Skeletal muscle satellite cell (primary cell): ENCODE measurements around the gene NLRC4.
"Not testable (repeated sequence)": the region's sequence is repeated elsewhere in the genome, so short reads cannot be mapped to it uniquely, and the experiment has no call there.

ENCODE experiments used
- H3K27me3 ChIP-seq: 2 replicates; pipeline ENCODE4 v1.7.0; 2013; ENCODE audit warnings: low read length; ENCODE audit not compliant: control insufficient read depth, insufficient read depth
- H3K36me3 ChIP-seq: 2 replicates; pipeline ENCODE4 v1.7.0; 2013; ENCODE audit warnings: mild to moderate bottlenecking, control low read depth, low read length; ENCODE audit not compliant: insufficient read depth
- H3K4me1 ChIP-seq: 2 replicates; pipeline ENCODE4 v1.7.0; 2013; ENCODE audit warnings: low read length; ENCODE audit not compliant: control insufficient read depth, insufficient read depth
- H3K4me2 ChIP-seq: 2 replicates; pipeline ENCODE4 v1.7.0; 2013; ENCODE audit warnings: mild to moderate bottlenecking, low read length
- H3K4me3 ChIP-seq: 2 replicates; pipeline ENCODE4 v1.7.0; 2013; ENCODE audit warnings: low read length
- H3K9ac ChIP-seq: 2 replicates; pipeline ENCODE4 v1.7.0; 2013; ENCODE audit warnings: mild to moderate bottlenecking, low read depth, low read length, moderate library complexity
- H3K9me3 ChIP-seq: replicated peaks from 2 replicates; pipeline ENCODE4 v1.7.0; 2013; ENCODE audit warnings: mild to moderate bottlenecking, control low read depth, low read length

The NLRC4 gene

GRCh38 chr2:32275790-32276189, 11.1 kb upstream of the NLRC4 start:
- not testable (repeated sequence) for H3K27me3 ChIP-seq, H3K4me3 ChIP-seq, H3K4me1 ChIP-seq

DNA sequence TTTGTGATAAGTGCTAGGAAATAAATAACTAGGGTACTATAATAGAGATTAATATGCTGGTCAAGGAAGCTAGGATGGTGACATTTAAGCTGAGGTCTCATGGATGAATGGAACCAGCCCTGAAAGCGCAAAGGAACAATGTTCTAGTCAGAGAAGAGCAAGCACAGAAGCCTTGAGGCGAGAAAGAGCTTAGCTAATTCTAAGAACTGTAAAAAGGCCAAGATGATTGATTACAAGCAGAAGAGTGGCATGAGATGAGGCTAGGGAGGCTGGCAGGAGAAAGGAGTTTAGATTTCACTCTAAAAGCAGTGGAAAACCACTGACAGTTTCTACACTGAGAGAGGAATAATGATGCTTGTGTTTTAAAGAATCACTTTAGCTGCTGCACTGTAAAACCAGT, 9.6 kb upstream of the NLRC4 start:
- Histone ChIP-seq H3K9me3 (no peaks in the 10 kb centered on the region), H3K4me2 (no peak overlapping the region), H3K4me1 (peaks cover 4% of the 10 kb centered on the region), H3K36me3 (peaks cover 5% of the 10 kb centered on the region), H3K27me3 (peaks cover 3% of the 10 kb centered on the region), H3K9ac (no peak overlapping the region), H3K4me3 (no peak overlapping the region)

More at GRCh38 chr2:32275790-32276189, 11.1 kb upstream of the NLRC4 start:
- not testable (repeated sequence) for H3K9ac ChIP-seq, H3K9me3 ChIP-seq, H3K4me2 ChIP-seq, H3K36me3 ChIP-seq

- Histone ChIP-seq H3K4me3 (no peak overlapping the region), H3K9me3 (no peaks in the 10 kb centered on the region), H3K27me3 (peaks cover 3% of the 10 kb centered on the region), H3K4me2 (no peak overlapping the region), H3K36me3 (no peaks in the 10 kb centered on the region), H3K4me1 (peaks cover 1% of the 10 kb centered on the region), H3K9ac (no peak overlapping the region)
These were observed 7.6 kb upstream of the NLRC4 start for GRCh38 chr2:32272279-32272678.

- Histone ChIP-seq H3K4me3 (no peak overlapping the region), H3K4me1 (no peaks in the 10 kb centered on the region), H3K36me3 (no peaks in the 10 kb centered on the region), H3K4me2 (no peak overlapping the region), H3K27me3 (peaks cover 3% of the 10 kb centered on the region), H3K9me3 (no peaks in the 10 kb centered on the region), H3K9ac (no peak overlapping the region)
These were observed 6.4 kb upstream of the NLRC4 start for GRCh38 chr2:32271063-32271462.

GRCh38 chr2:32262105-32262504, 2.6 kb downstream of the NLRC4 start:
- Histone ChIP-seq H3K27me3 (peaks cover 16% of the 10 kb centered on the region), H3K9me3 (no peaks in the 10 kb centered on the region), H3K36me3 (no peaks in the 10 kb centered on the region), H3K4me1 (no peaks in the 10 kb centered on the region), H3K4me2 (no peak overlapping the region), H3K9ac (no peak overlapping the region), H3K4me3 (no peak overlapping the region)

DNA sequence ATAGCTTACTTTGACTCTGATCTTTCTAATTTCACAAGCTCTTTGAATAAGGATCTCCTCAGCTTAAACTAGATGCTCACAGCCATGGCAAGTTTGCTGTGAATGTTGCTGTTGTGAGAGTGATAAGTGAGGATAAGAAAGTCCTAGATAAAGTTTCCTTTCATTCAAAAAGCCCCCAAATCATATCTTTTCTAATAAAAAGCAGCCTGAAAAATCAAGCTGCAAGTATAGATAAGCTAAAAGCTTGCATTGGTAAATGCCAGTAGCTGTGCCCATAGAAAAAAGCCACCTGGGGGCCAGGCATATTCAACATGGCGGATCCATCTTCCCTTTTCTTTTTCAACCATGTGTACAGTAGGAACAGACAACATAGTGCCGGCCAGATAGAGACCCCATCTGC, 4.3 kb downstream of the NLRC4 start:
- no peaks in the 10 kb centered on the region for H3K36me3 ChIP-seq
- H3K4me3 ChIP-seq: no peak overlapping the region
- peaks cover 13% of the 10 kb centered on the region for H3K27me3 ChIP-seq
- H3K4me1 ChIP-seq: no peaks in the 10 kb centered on the region
- H3K4me2 ChIP-seq: no peak overlapping the region
- H3K9ac ChIP-seq: no peak overlapping the region
- no peaks in the 10 kb centered on the region for H3K9me3 ChIP-seq

DNA sequence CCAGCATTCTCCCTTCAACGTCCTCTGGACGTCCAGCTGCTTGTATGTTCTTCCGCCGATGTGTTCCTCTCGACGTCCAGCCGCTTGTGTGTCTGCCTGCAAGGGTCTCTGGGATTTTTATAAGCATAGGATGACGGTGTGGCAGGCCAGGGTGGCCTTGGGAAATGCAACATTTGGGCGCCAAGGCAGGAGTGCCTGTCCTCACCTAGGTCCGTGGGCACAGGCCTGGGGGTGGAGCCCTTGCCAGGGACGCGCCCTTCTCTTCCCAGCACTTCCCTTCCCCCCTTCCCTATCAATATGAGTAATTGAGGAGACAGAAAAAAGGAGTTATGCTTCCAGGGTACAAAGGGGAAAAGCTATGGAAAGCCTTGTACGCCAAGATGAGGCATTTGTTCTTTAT, 6.4 kb downstream of the NLRC4 start:
- no peak overlapping the region for H3K4me3 ChIP-seq
- H3K4me2 ChIP-seq: no peak overlapping the region
- no peaks in the 10 kb centered on the region for H3K36me3 ChIP-seq
- no peak overlapping the region for H3K9ac ChIP-seq
- H3K27me3 ChIP-seq: peaks cover 7% of the 10 kb centered on the region
- H3K4me1 ChIP-seq: no peaks in the 10 kb centered on the region
- no peaks in the 10 kb centered on the region for H3K9me3 ChIP-seq

GRCh38 chr2:32250290-32250689, 14.4 kb downstream of the NLRC4 start:
- Histone ChIP-seq H3K4me3 (no peak overlapping the region), H3K9me3 (no peaks in the 10 kb centered on the region), H3K9ac (no peak overlapping the region), H3K4me2 (no peak overlapping the region), H3K27me3 (no peaks in the 10 kb centered on the region), H3K4me1 (no peaks in the 10 kb centered on the region), H3K36me3 (no peaks in the 10 kb centered on the region)

DNA sequence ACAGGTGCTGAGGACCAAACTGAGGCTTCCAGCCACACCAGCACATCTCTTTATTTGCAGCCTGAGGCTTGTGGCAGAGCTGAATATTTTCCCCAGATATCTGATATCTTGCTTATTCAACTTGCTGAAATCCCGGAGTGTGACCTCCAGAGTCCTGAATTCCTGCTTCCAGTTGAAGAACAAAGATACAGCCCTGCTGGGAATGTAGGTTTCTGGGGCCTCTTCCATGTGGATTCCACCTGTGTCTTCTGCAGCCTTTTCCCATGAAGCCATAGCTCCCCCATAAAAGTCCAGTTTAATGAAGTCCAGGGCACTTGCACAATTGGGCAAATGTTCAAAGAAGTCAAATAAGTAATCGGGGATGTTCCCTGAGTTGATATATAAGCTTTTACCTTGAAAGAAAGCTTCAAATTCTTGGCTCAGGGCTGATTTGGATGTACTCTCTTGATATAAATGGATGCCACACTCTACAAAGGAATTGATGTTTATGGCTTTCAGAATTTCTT, 14.9 kb downstream of the NLRC4 start:
- no peaks in the 10 kb centered on the region for H3K36me3 ChIP-seq
- no peaks in the 10 kb centered on the region for H3K27me3 ChIP-seq
- no peaks in the 10 kb centered on the region for H3K9me3 ChIP-seq

DNA sequence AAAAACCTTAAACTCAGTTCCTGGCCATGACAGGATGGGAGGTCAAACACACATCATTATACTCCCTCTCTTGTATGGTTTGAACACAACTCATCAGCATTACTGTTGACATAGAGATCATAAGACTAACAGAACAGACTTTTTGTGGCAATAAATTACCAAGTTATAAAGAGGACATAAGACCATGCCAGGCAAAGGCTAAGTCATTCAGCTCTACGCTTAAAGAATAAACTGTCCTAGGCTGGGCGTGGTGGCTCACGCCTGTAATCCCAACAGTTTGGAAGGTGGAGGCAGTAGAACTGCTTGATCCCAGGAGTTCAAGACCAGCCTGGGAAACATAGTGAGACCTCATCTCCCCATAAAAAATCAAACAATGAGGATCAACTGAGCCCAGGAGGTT, 16.4 kb downstream of the NLRC4 start:
- H3K4me1 ChIP-seq: no peaks in the 10 kb centered on the region
- no peaks in the 10 kb centered on the region for H3K9me3 ChIP-seq
- no peak overlapping the region for H3K9ac ChIP-seq
- H3K27me3 ChIP-seq: no peaks in the 10 kb centered on the region
- no peak overlapping the region for H3K4me3 ChIP-seq
- no peaks in the 10 kb centered on the region for H3K36me3 ChIP-seq
- no peak overlapping the region for H3K4me2 ChIP-seq

More for the DNA sequence above, 14.9 kb downstream of the NLRC4 start:
- H3K4me3 ChIP-seq: no peak overlapping the region
- no peak overlapping the region for H3K9ac ChIP-seq
- no peaks in the 10 kb centered on the region for H3K4me1 ChIP-seq
- H3K4me2 ChIP-seq: no peak overlapping the region

DNA sequence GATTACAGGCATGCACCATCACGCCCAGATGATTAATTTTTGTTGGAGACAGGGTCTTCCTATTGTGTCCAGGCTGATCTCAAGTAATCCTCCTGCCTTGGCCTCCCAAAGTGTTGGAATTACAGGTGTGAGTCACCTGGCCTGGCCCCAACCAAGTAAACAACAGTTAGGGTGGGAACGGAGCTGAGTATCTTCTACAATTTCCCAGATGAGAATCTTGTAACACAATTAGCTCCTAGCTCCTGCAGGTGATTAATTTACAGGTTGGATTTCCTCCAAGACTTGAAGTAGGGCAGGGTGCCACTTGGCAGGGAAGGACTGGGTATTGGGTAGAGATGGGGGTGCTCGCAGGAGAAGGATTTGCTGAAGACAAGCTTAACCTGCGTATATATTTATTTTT, 17.8 kb downstream of the NLRC4 start:
- H3K36me3 ChIP-seq: no peaks in the 10 kb centered on the region

DNA sequence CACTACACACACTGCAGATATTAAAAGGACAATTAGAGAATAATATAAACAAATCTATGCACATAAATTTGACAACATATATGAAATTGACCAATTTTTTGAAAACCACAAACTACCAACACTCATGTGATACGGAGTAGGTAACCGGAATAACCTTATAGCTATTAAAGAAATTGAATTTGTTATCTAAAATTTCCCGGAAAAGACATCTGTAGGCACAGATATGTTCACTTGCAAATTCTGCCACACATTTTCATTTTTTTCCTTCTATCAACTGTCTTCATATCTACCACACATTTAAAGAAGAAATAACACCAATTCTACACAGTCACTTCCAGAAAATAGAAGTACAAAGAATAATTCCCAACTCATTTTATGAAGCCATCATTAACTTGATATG, 22.4 kb downstream of the NLRC4 start:
- Histone ChIP-seq H3K4me1 (no peaks in the 10 kb centered on the region), H3K27me3 (no peaks in the 10 kb centered on the region), H3K36me3 (no peaks in the 10 kb centered on the region), H3K9me3 (no peaks in the 10 kb centered on the region), H3K4me2 (no peak overlapping the region), H3K9ac (no peak overlapping the region), H3K4me3 (no peak overlapping the region)

More for the DNA sequence above, 17.8 kb downstream of the NLRC4 start:
- Histone ChIP-seq H3K4me3 (no peak overlapping the region), H3K9me3 (no peaks in the 10 kb centered on the region), H3K27me3 (no peaks in the 10 kb centered on the region), H3K9ac (no peak overlapping the region), H3K4me2 (no peak overlapping the region), H3K4me1 (no peaks in the 10 kb centered on the region)
